ENCODE data around the gene CD1E. TPM values are rescaled to one million over a fixed set of nuclear protein-coding genes. Genes with fewer than 3 reads are reported as not detected.
"Not testable (repeated sequence)": the region's sequence is repeated elsewhere in the genome, so short reads cannot be mapped to it uniquely, and the experiment has no call there.

Gene CD1E
- total RNA-seq, 1 experiment from 2014 or later = not detected

GRCh38 chr1:158371188-158371953 lies 17.7 kb downstream of the CD1E start:
- no peaks in the 10 kb centered on the region for H3K79me2 ChIP-seq (ENCODE audit: low read length)
- no peaks in the 10 kb centered on the region for H3K4me1 ChIP-seq (ENCODE audit: low read length)
- no peaks in the 10 kb centered on the region for H3K27me3 ChIP-seq (ENCODE audit: low read length)
- H2AFZ ChIP-seq (ENCODE audit: low read length) = no peak overlapping the region
- H4K20me1 ChIP-seq (ENCODE audit: insufficient read depth, low read depth, low read length) = no peaks in the 10 kb centered on the region
- no peak overlapping the region for H3K9ac ChIP-seq (ENCODE audit: low read length)
- H3K27ac ChIP-seq (ENCODE audit: low read length) = no peak overlapping the region
- H3K4me2 ChIP-seq (ENCODE audit: low read depth, low read length, poor library complexity, severe bottlenecking) = no peak overlapping the region
- H3K36me3 ChIP-seq (ENCODE audit: insufficient read depth, low read length) = no peaks in the 10 kb centered on the region
- H3K4me3 ChIP-seq (ENCODE audit: low read length) = no peak overlapping the region
- no peaks in the 10 kb centered on the region for H3K9me2 ChIP-seq (replicated peaks; ENCODE audit: insufficient read depth, low read length)
- H3K9me3 ChIP-seq (ENCODE audit: low read length) = peaks cover 5% of the 10 kb centered on the region; the same call in 1 of the 2 replicates
- DNase-seq = no peak

- not testable (repeated sequence) for H4K20me1 ChIP-seq (ENCODE audit: insufficient read depth, low read depth, low read length); H3K4me2 ChIP-seq (ENCODE audit: low read depth, low read length, poor library complexity, severe bottlenecking); H3K4me1 ChIP-seq (ENCODE audit: low read length); H3K36me3 ChIP-seq (ENCODE audit: insufficient read depth, low read length); H3K79me2 ChIP-seq (ENCODE audit: low read length); H3K9me2 ChIP-seq (replicated peaks; ENCODE audit: insufficient read depth, low read length); H3K4me3 ChIP-seq (ENCODE audit: low read length); H3K9ac ChIP-seq (ENCODE audit: low read length); H3K9me3 ChIP-seq (ENCODE audit: low read length); H2AFZ ChIP-seq (ENCODE audit: low read length); H3K27ac ChIP-seq (ENCODE audit: low read length); DNase-seq; H3K27me3 ChIP-seq (ENCODE audit: low read length)
Observed at GRCh38 chr1:158374101-158374500, 20.4 kb downstream of the CD1E start.

- no peak overlapping the region for H3K27ac ChIP-seq (ENCODE audit: low read length)
- no peaks in the 10 kb centered on the region for H3K79me2 ChIP-seq (ENCODE audit: low read length)
- no peaks in the 10 kb centered on the region for H4K20me1 ChIP-seq (ENCODE audit: insufficient read depth, low read depth, low read length)
- H3K9ac ChIP-seq (ENCODE audit: low read length) = no peak overlapping the region
- H3K27me3 ChIP-seq (ENCODE audit: low read length) = no peaks in the 10 kb centered on the region
- no peak for DNase-seq
- no peak overlapping the region for H2AFZ ChIP-seq (ENCODE audit: low read length)
- H3K9me3 ChIP-seq (ENCODE audit: low read length) = peaks cover 5% of the 10 kb centered on the region; the same call in 1 of the 2 replicates
- H3K4me1 ChIP-seq (ENCODE audit: low read length) = no peaks in the 10 kb centered on the region
- no peak overlapping the region for H3K4me2 ChIP-seq (ENCODE audit: low read depth, low read length, poor library complexity, severe bottlenecking)
- no peak overlapping the region for H3K4me3 ChIP-seq (ENCODE audit: low read length)
- no peaks in the 10 kb centered on the region for H3K36me3 ChIP-seq (ENCODE audit: insufficient read depth, low read length)
- no peaks in the 10 kb centered on the region for H3K9me2 ChIP-seq (replicated peaks; ENCODE audit: insufficient read depth, low read length)
Observed at GRCh38 chr1:158374860-158375259, 21.2 kb downstream of the CD1E start.

- no peaks in the 10 kb centered on the region for H3K27me3 ChIP-seq (ENCODE audit: low read length)
- no peak overlapping the region for H3K4me2 ChIP-seq (ENCODE audit: low read depth, low read length, poor library complexity, severe bottlenecking)
- H2AFZ ChIP-seq (ENCODE audit: low read length) = no peak overlapping the region
- H3K4me1 ChIP-seq (ENCODE audit: low read length) = no peaks in the 10 kb centered on the region
- no peak for DNase-seq
- no peak overlapping the region for H3K4me3 ChIP-seq (ENCODE audit: low read length)
- no peaks in the 10 kb centered on the region for H3K36me3 ChIP-seq (ENCODE audit: insufficient read depth, low read length)
- H3K79me2 ChIP-seq (ENCODE audit: low read length) = no peaks in the 10 kb centered on the region
- H3K27ac ChIP-seq (ENCODE audit: low read length) = no peak overlapping the region
- H4K20me1 ChIP-seq (ENCODE audit: insufficient read depth, low read depth, low read length) = no peaks in the 10 kb centered on the region
- no peak overlapping the region for H3K9ac ChIP-seq (ENCODE audit: low read length)
- no peaks in the 10 kb centered on the region for H3K9me2 ChIP-seq (replicated peaks; ENCODE audit: insufficient read depth, low read length)
- no peaks in the 10 kb centered on the region for H3K9me3 ChIP-seq (ENCODE audit: low read length)
Observed at GRCh38 chr1:158390331-158390730, 36.6 kb downstream of the CD1E start.

- no peaks in the 10 kb centered on the region for H3K27me3 ChIP-seq (ENCODE audit: low read length)
- no peaks in the 10 kb centered on the region for H3K9me2 ChIP-seq (replicated peaks; ENCODE audit: insufficient read depth, low read length)
- no peak overlapping the region for H3K9ac ChIP-seq (ENCODE audit: low read length)
- no peak for DNase-seq
- H3K79me2 ChIP-seq (ENCODE audit: low read length) = no peaks in the 10 kb centered on the region
- no peaks in the 10 kb centered on the region for H3K4me1 ChIP-seq (ENCODE audit: low read length)
- no peak overlapping the region for H3K4me2 ChIP-seq (ENCODE audit: low read depth, low read length, poor library complexity, severe bottlenecking)
- H3K27ac ChIP-seq (ENCODE audit: low read length) = no peak overlapping the region
- no peaks in the 10 kb centered on the region for H4K20me1 ChIP-seq (ENCODE audit: insufficient read depth, low read depth, low read length)
- no peak overlapping the region for H2AFZ ChIP-seq (ENCODE audit: low read length)
- H3K9me3 ChIP-seq (ENCODE audit: low read length) = no peaks in the 10 kb centered on the region
- H3K36me3 ChIP-seq (ENCODE audit: insufficient read depth, low read length) = no peaks in the 10 kb centered on the region
- no peak overlapping the region for H3K4me3 ChIP-seq (ENCODE audit: low read length)
Observed at GRCh38 chr1:158391099-158391498, 37.4 kb downstream of the CD1E start.

GRCh38 chr1:158393476-158393875 lies 39.8 kb downstream of the CD1E start:
- Histone ChIP-seq H3K9me2 (replicated peaks; ENCODE audit: insufficient read depth, low read length) (no peaks in the 10 kb centered on the region), H3K27ac (ENCODE audit: low read length) (no peak overlapping the region), H3K4me3 (ENCODE audit: low read length) (no peak overlapping the region), H3K9ac (ENCODE audit: low read length) (no peak overlapping the region), H3K4me1 (ENCODE audit: low read length) (no peaks in the 10 kb centered on the region), H2AFZ (ENCODE audit: low read length) (no peak overlapping the region), H3K9me3 (ENCODE audit: low read length) (no peaks in the 10 kb centered on the region), H3K36me3 (ENCODE audit: insufficient read depth, low read length) (no peaks in the 10 kb centered on the region), H4K20me1 (ENCODE audit: insufficient read depth, low read depth, low read length) (no peaks in the 10 kb centered on the region), H3K79me2 (ENCODE audit: low read length) (no peaks in the 10 kb centered on the region), H3K4me2 (ENCODE audit: low read depth, low read length, poor library complexity, severe bottlenecking) (no peak overlapping the region), H3K27me3 (ENCODE audit: low read length) (no peaks in the 10 kb centered on the region)
- no peak for DNase-seq

- H3K36me3 ChIP-seq (ENCODE audit: insufficient read depth, low read length) = no peaks in the 10 kb centered on the region
- no peak overlapping the region for H3K27ac ChIP-seq (ENCODE audit: low read length)
- no peak overlapping the region for H3K4me3 ChIP-seq (ENCODE audit: low read length)
- no peaks in the 10 kb centered on the region for H3K9me2 ChIP-seq (replicated peaks; ENCODE audit: insufficient read depth, low read length)
- no peak overlapping the region for H2AFZ ChIP-seq (ENCODE audit: low read length)
- no peaks in the 10 kb centered on the region for H4K20me1 ChIP-seq (ENCODE audit: insufficient read depth, low read depth, low read length)
- no peak overlapping the region for H3K9ac ChIP-seq (ENCODE audit: low read length)
- H3K79me2 ChIP-seq (ENCODE audit: low read length) = no peaks in the 10 kb centered on the region
- no peak overlapping the region for H3K4me2 ChIP-seq (ENCODE audit: low read depth, low read length, poor library complexity, severe bottlenecking)
- no peak for DNase-seq
- H3K9me3 ChIP-seq (ENCODE audit: low read length) = no peaks in the 10 kb centered on the region
- H3K4me1 ChIP-seq (ENCODE audit: low read length) = no peaks in the 10 kb centered on the region
- no peaks in the 10 kb centered on the region for H3K27me3 ChIP-seq (ENCODE audit: low read length)
Observed at GRCh38 chr1:158396646-158397045, 43.0 kb downstream of the CD1E start.

GRCh38 chr1:158398818-158399514 lies 45.3 kb downstream of the CD1E start, which contains the start of gene OR10T2:
Gene OR10T2, minus strand, starts transcription at chr1:158399466. Its CDS starts 0 bp downstream, at chr1:158399466.
- H3K9ac ChIP-seq (ENCODE audit: low read length) = no peak within 1 kb of the TSS
- H4K20me1 ChIP-seq (ENCODE audit: insufficient read depth, low read depth, low read length) = no peaks in the 10 kb centered on the region
- no peak within 1 kb of the TSS for H3K27ac ChIP-seq (ENCODE audit: low read length)
- no peaks in the 10 kb centered on the region for H3K79me2 ChIP-seq (ENCODE audit: low read length)
- DNase-seq = no peak
- no peak within 1 kb of the TSS for H2AFZ ChIP-seq (ENCODE audit: low read length)
- H3K27me3 ChIP-seq (ENCODE audit: low read length) = no peaks in the 10 kb centered on the region
- no peaks in the 10 kb centered on the region for H3K36me3 ChIP-seq (ENCODE audit: insufficient read depth, low read length)
- no peaks in the 10 kb centered on the region for H3K9me3 ChIP-seq (ENCODE audit: low read length)
- H3K4me3 ChIP-seq (ENCODE audit: low read length) = no peak within 1 kb of the TSS
- no peaks in the 10 kb centered on the region for H3K9me2 ChIP-seq (replicated peaks; ENCODE audit: insufficient read depth, low read length)
- no peaks in the 10 kb centered on the region for H3K4me1 ChIP-seq (ENCODE audit: low read length)
- H3K4me2 ChIP-seq (ENCODE audit: low read depth, low read length, poor library complexity, severe bottlenecking) = no peak within 1 kb of the TSS

Measured in Karpas-422 (cell line).